ENCODE results near the gene ARAF.
A peak's percentile ranks its signal among the peaks of the same experiment; 100 is the strongest.

ARAF gene

GRCh38 chrX:47523713-47524166, 37.3 kb upstream of the ARAF start:
- H3K79me2 ChIP-seq (ENCODE audit: low read length), result no peaks in the 10 kb centered on the region
- H3K9ac ChIP-seq (ENCODE audit: low read length), result peak overlapping the region; percentile 53; the same call in 1 of the 2 replicates
- H3K9me2 ChIP-seq (replicated peaks; ENCODE audit: insufficient read depth, low read length), result no peaks in the 10 kb centered on the region
- no peaks in the 10 kb centered on the region for H4K20me1 ChIP-seq (ENCODE audit: insufficient read depth, low read length)
- DNase-seq, result no peak
- no peaks in the 10 kb centered on the region for H3K36me3 ChIP-seq (replicated peaks; ENCODE audit: insufficient read depth, low read length)
- H3F3A ChIP-seq (ENCODE audit: insufficient read depth, low read length), result no peaks in the 10 kb centered on the region
- no peaks in the 10 kb centered on the region for H3K27me3 ChIP-seq (replicated peaks; ENCODE audit: insufficient read depth, low read length)
- TF ChIP-seq EZH2 (optimal IDR thresholded peaks at IDR 0.05; ENCODE audit: low read depth, low read length), result no peak
- TF ChIP-seq EZH2phosphoT487 (IDR thresholded peaks at IDR 0.05; ENCODE audit: low read length), result no peak
- TF ChIP-seq CTCF (IDR thresholded peaks at IDR 0.05; ENCODE audit: low read length), result no peak
- peak overlapping the region; percentile 66 for H3K4me3 ChIP-seq (ENCODE audit: low read length)
- no peaks in the 10 kb centered on the region for H3K4me1 ChIP-seq (ENCODE audit: low read length)
- peak overlapping the region; percentile 79 for H3K4me2 ChIP-seq (ENCODE audit: low read depth, low read length)
- no peak overlapping the region for H3K27ac ChIP-seq (ENCODE audit: low read length)
- H2AFZ ChIP-seq (ENCODE audit: low read length), result peak overlapping the region; percentile 86
- H3K9me3 ChIP-seq (replicated peaks; ENCODE audit: insufficient read depth, low read length), result no peaks in the 10 kb centered on the region

GRCh38 chrX:47529548-47529947, 31.5 kb upstream of the ARAF start:
- Histone ChIP-seq H4K20me1 (ENCODE audit: insufficient read depth, low read length) (no peaks in the 10 kb centered on the region), H3K27me3 (replicated peaks; ENCODE audit: insufficient read depth, low read length) (no peaks in the 10 kb centered on the region), H3K4me3 (ENCODE audit: low read length) (no peak overlapping the region), H3K27ac (ENCODE audit: low read length) (no peak overlapping the region), H3K4me2 (ENCODE audit: low read depth, low read length) (no peak overlapping the region), H3K36me3 (replicated peaks; ENCODE audit: insufficient read depth, low read length) (no peaks in the 10 kb centered on the region), H2AFZ (ENCODE audit: low read length) (no peak overlapping the region), H3K4me1 (ENCODE audit: low read length) (no peaks in the 10 kb centered on the region), H3K9ac (ENCODE audit: low read length) (no peak overlapping the region), H3K9me3 (replicated peaks; ENCODE audit: insufficient read depth, low read length) (no peaks in the 10 kb centered on the region), H3F3A (ENCODE audit: insufficient read depth, low read length) (no peaks in the 10 kb centered on the region), H3K9me2 (replicated peaks; ENCODE audit: insufficient read depth, low read length) (no peaks in the 10 kb centered on the region), H3K79me2 (ENCODE audit: low read length) (no peaks in the 10 kb centered on the region)
- no peak for DNase-seq
- TF ChIP-seq EZH2phosphoT487 (IDR thresholded peaks at IDR 0.05; ENCODE audit: low read length) (no peak), CTCF (IDR thresholded peaks at IDR 0.05; ENCODE audit: low read length) (no peak), EZH2 (optimal IDR thresholded peaks at IDR 0.05; ENCODE audit: low read depth, low read length) (no peak)

- no peak overlapping the region for H3K9ac ChIP-seq (ENCODE audit: low read length)
- no peak for DNase-seq
- H3K36me3 ChIP-seq (replicated peaks; ENCODE audit: insufficient read depth, low read length), result no peaks in the 10 kb centered on the region
- H3K4me2 ChIP-seq (ENCODE audit: low read depth, low read length), result no peak overlapping the region
- no peaks in the 10 kb centered on the region for H3K4me1 ChIP-seq (ENCODE audit: low read length)
- TF ChIP-seq EZH2 (optimal IDR thresholded peaks at IDR 0.05; ENCODE audit: low read depth, low read length) (no peak), EZH2phosphoT487 (IDR thresholded peaks at IDR 0.05; ENCODE audit: low read length) (no peak), CTCF (IDR thresholded peaks at IDR 0.05; ENCODE audit: low read length) (no peak)
- H3F3A ChIP-seq (ENCODE audit: insufficient read depth, low read length), result no peaks in the 10 kb centered on the region
- H3K9me3 ChIP-seq (replicated peaks; ENCODE audit: insufficient read depth, low read length), result no peaks in the 10 kb centered on the region
- no peaks in the 10 kb centered on the region for H3K27me3 ChIP-seq (replicated peaks; ENCODE audit: insufficient read depth, low read length)
- H4K20me1 ChIP-seq (ENCODE audit: insufficient read depth, low read length), result no peaks in the 10 kb centered on the region
- H3K4me3 ChIP-seq (ENCODE audit: low read length), result no peak overlapping the region
- H3K79me2 ChIP-seq (ENCODE audit: low read length), result no peaks in the 10 kb centered on the region
- H2AFZ ChIP-seq (ENCODE audit: low read length), result no peak overlapping the region
- H3K27ac ChIP-seq (ENCODE audit: low read length), result no peak overlapping the region
- H3K9me2 ChIP-seq (replicated peaks; ENCODE audit: insufficient read depth, low read length), result no peaks in the 10 kb centered on the region
Measured at GRCh38 chrX:47530049-47530448, 31.0 kb upstream of the ARAF start.

All from MM.1S (cell line).